HG03432 (cell line): ENCODE measurements around the gene PEX26.

Experiments used
- ATAC-seq: cut with Tn5 transposase; IDR thresholded peaks from one replicate; pipeline ENCODE4 v1.9.1; 2021; ENCODE audit warnings: mild to moderate bottlenecking, moderate library complexity; ENCODE audit not compliant: unreplicated experiment

Gene PEX26

DNA sequence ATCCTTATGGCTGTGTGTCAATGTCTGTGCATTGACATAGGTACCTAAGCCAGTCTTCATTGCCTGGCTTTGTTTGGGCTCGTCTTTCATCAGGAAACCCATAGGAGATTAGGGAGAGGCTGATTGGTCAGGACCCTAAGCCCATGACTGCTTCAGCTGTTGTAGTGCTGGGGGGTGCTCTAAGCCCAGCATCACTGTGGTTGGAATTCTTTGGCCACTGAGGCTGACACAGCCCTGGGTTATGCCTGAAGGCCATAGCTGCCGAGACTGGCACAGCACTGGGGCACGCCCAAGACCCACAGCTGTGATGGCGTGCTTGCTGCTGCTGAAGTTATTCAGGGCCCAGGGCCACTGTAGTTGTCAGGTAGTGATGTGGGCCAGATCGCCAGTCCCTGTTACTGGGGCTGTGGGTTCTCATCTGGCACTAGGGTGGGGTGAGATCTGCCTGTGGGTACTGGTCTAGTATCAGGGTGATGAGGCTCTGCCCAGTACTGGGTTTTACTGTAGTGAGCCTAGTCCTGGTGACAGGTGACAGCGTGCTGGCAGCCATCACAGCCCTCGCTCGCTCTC is 77.1 kb downstream of the PEX26 start:
- no peak for ATAC-seq
